RWPE2 (cell line): ENCODE data around the gene CAMK2G.

Source experiments
- ATAC-seq: fragments of 200-7000 bp; cut with Tn5 transposase; 3 replicates; pipeline ENCODE4 v1.9.1; 2021; ENCODE audit warnings: low read depth
- DNase-seq: peaks from one replicate; pipeline ENCODE4 v3.0.0-alpha.2; 2020; ENCODE audit warnings: low spot score
- H3K27ac ChIP-seq: fragments of 450-650 bp; 2 replicates; pipeline ENCODE4 v1.5.1; 2017; ENCODE audit warnings: mild to moderate bottlenecking; ENCODE audit not compliant: poor library complexity, severe bottlenecking
- H3K27me3 ChIP-seq: fragments of 250-450 bp; sonication (Bioruptor Pico); 2 replicates; pipeline ENCODE4 v1.5.1; 2021; ENCODE audit warnings: mild to moderate bottlenecking, moderate library complexity; ENCODE audit not compliant: insufficient read depth, poor library complexity, severe bottlenecking
- H3K36me3 ChIP-seq: fragments of 250-450 bp; sonication (Bioruptor Pico); 2 replicates; pipeline ENCODE4 v1.5.1; 2020; ENCODE audit warnings: low read depth, mild to moderate bottlenecking, moderate library complexity
- H3K4me1 ChIP-seq: fragments of 250-450 bp; sonication (Bioruptor Pico); 2 replicates; pipeline ENCODE4 v1.5.1; 2021; ENCODE audit warnings: mild to moderate bottlenecking, moderate library complexity; ENCODE audit not compliant: insufficient read depth, poor library complexity, severe bottlenecking
- H3K4me3 ChIP-seq: fragments of 250-450 bp; sonication (Bioruptor Pico); 2 replicates; pipeline ENCODE4 v1.5.1; 2021; ENCODE audit warnings: mild to moderate bottlenecking, moderate library complexity; ENCODE audit not compliant: severe bottlenecking
- H3K9me3 ChIP-seq: fragments of 250-450 bp; sonication (Bioruptor Pico); 2 replicates; pipeline ENCODE4 v1.5.1; 2021; ENCODE audit warnings: mild to moderate bottlenecking, moderate library complexity; ENCODE audit not compliant: severe bottlenecking
- TF ChIP-seq, protein P1 (sequence below): fragments of 450-650 bp; IDR thresholded peaks from one replicate; pipeline ENCODE4 v1.5.1; 2017; ENCODE audit warnings: mild to moderate bottlenecking, moderate library complexity; ENCODE audit not compliant: poor library complexity, severe bottlenecking

CAMK2G gene

DNA sequence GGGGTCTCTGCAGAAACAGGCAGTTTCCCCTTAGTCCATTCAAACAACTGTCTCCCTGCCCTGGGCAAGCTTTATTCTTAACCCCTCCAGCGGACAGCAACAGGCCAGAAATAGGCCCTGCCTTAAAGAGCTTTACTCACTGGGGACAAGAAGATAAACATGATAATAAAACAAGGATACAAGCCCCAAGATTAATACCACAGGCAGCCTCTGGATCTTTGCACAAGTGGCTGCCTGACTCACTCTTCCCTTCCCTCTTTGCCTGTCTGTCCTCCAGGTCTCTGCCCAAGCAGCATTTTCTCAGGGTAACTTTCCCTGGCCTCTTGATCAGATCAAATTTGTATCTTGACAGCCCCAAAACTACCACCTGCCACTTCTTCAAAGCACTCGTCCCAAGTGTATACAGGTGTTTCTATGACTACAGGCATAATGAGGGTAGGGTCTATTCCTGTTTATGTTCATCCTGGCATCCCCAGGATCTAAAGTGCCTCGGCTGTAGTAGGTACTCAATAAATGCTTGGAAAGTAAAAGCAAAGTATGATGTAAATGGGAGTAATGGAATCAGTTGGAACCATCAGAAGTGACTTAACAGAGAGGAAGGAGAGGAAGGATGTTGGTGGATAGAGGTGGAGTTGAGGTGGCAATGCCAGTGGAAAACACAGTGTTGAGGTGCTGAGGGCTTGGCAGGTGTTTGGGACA is 7.0 kb upstream of the CAMK2G start:
- Histone ChIP-seq H3K4me1 (peaks cover 9% of the 10 kb centered on the region), H3K9me3 (no peaks in the 10 kb centered on the region), H3K36me3 (no peaks in the 10 kb centered on the region), H3K27me3 (no peaks in the 10 kb centered on the region), H3K4me3 (no peak overlapping the region), H3K27ac (no peak overlapping the region)
- ATAC-seq (no peak), DNase-seq (no peak)
- TF ChIP-seq, protein P1, sequence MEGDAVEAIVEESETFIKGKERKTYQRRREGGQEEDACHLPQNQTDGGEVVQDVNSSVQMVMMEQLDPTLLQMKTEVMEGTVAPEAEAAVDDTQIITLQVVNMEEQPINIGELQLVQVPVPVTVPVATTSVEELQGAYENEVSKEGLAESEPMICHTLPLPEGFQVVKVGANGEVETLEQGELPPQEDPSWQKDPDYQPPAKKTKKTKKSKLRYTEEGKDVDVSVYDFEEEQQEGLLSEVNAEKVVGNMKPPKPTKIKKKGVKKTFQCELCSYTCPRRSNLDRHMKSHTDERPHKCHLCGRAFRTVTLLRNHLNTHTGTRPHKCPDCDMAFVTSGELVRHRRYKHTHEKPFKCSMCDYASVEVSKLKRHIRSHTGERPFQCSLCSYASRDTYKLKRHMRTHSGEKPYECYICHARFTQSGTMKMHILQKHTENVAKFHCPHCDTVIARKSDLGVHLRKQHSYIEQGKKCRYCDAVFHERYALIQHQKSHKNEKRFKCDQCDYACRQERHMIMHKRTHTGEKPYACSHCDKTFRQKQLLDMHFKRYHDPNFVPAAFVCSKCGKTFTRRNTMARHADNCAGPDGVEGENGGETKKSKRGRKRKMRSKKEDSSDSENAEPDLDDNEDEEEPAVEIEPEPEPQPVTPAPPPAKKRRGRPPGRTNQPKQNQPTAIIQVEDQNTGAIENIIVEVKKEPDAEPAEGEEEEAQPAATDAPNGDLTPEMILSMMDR: no peak

DNA sequence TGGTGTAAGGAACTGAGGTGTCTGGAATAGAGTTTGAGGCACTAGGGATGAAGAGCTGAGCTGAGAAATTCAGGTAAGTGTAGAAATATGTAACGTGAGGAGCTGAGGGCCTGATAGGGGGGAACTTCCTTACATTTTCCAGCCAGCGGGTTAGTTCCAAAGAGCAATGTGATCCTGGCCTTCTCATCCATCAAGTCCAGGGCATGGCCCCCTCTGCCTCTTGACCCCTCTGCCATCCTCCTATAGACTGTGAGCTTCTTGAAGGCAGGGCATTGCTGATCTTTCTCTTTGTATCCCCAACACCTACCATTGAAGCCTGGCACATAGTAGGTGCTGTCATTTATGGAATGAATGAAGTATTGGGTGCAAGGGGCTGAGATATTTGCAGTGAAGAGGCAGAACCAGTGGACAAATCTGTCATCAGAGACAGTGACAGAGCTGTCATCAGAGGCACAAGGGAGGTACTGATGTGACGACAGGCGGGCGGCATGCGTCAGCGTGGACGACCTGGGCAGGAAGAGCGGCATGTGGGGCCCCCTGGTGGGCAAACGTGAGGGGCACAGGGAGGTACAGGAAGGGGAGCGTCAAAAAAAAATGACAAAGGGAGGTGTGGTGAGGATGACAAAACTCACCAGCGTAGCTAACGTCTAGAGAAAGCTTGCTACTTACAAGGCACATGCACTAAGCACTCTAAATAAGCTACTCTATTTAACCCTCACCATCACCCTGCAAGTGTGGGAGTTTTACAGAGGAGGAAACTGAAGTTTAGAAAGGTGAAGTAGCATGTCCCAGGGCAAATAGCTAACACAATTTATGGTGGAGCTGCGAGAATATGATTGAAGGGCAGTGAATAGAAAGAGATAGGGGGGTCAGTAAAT is 5.2 kb upstream of the CAMK2G start:
- DNase-seq: no peak
- TF ChIP-seq, protein P1: peak; percentile 82
- Histone ChIP-seq H3K27ac (no peak overlapping the region), H3K4me3 (no peak overlapping the region), H3K36me3 (no peaks in the 10 kb centered on the region), H3K4me1 (peaks cover 14% of the 10 kb centered on the region), H3K27me3 (no peaks in the 10 kb centered on the region), H3K9me3 (no peaks in the 10 kb centered on the region)
- ATAC-seq: peak; percentile 82

DNA sequence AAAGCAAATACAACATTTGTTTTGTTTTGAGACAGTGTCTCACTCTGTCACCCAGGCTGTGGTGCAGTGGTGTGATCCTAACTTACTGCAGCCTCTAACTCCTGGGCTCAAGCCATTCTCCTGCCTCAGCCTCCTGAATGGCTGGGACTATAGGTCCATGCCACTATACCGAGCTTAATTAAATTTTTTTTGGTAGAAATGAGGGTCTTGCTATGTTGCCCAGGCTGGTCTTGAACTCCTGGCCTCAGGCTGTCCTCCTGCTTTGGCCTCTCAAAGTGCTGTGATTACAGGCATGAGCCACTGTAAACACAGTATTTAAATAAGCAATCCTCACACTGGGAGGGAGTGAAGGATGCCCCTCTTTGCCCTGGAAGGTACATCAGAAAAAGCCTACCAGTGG is 4.0 kb upstream of the CAMK2G start:
- Histone ChIP-seq H3K4me1 (peaks cover 14% of the 10 kb centered on the region), H3K27ac (no peak overlapping the region), H3K27me3 (no peaks in the 10 kb centered on the region), H3K36me3 (no peaks in the 10 kb centered on the region), H3K9me3 (no peaks in the 10 kb centered on the region), H3K4me3 (no peak overlapping the region)
- ATAC-seq: no peak
- DNase-seq: no peak
- TF ChIP-seq, protein P1: no peak

DNA sequence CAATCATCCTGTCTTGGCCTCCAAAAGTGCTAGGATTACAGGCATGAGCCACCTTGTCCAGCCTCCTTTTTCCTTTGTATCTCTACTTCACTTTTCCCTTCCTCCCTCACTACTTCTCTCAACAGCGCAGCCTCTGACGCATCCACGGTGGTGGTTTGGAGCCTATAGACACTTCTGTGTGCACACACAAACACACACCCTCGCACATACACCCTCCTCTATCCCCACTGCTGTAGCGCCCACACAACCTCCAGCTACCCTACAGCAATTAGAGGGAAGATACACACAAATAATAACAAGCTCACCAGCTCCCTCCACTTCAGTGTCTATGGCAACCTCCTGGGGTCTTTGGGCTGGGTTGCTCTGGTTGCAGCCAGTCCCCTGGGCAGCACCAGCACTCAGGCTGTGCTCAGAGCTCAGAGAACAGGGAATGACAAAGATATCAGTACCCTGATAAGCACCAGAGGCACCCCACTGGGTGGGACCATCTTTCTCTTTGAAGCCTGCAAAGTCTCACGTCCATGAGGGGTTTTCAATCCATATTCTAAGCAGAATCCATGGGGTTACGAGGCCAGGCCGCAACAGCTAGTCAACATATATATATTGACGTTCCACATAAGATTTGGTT is 3.3 kb upstream of the CAMK2G start:
- Histone ChIP-seq H3K4me3 (no peak overlapping the region), H3K9me3 (no peaks in the 10 kb centered on the region), H3K4me1 (peaks cover 14% of the 10 kb centered on the region), H3K27ac (no peak overlapping the region), H3K27me3 (no peaks in the 10 kb centered on the region), H3K36me3 (no peaks in the 10 kb centered on the region; the same call in 1 of the 2 replicates)
- TF ChIP-seq, protein P1: no peak
- no peak for DNase-seq
- ATAC-seq: no peak
